Measurements from ENCODE around the gene MKI67.

The MKI67 gene

DNA sequence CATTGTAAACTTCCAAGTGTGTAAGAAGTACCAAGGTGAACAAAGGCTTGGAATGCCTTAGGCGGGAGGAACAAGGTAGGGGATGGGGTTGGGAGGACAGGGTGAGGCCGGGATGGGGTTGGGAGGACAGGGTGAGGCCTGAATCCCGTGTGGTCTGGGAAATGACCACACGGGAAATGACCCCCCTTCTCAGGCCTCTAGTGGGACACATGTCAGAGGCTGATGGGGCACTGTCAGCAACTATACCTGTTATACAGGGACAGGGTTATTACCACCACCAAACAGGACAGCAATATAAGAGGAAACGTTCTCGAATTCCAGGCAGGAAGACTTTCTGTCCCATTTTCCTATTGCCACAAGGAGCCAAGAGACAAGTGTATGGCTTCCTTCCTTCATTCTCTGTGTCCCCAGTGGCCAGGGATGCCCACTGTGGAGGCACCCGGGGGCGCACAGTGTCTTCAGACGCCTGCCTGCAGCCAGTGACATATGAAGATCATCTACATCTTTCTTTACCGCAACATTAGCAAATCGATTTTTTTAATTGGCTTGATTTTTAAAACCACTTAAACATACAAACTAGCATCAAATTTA lies 1.3 kb downstream of the MKI67 start:
- peaks cover 8% of the 10 kb centered on the region; the same call in 1 of the 2 replicates for H3K36me3 ChIP-seq (ENCODE audit: insufficient read depth)
- peaks cover 16% of the 10 kb centered on the region for H4K20me1 ChIP-seq (ENCODE audit: insufficient read depth)
- TF ChIP-seq, protein P1, sequence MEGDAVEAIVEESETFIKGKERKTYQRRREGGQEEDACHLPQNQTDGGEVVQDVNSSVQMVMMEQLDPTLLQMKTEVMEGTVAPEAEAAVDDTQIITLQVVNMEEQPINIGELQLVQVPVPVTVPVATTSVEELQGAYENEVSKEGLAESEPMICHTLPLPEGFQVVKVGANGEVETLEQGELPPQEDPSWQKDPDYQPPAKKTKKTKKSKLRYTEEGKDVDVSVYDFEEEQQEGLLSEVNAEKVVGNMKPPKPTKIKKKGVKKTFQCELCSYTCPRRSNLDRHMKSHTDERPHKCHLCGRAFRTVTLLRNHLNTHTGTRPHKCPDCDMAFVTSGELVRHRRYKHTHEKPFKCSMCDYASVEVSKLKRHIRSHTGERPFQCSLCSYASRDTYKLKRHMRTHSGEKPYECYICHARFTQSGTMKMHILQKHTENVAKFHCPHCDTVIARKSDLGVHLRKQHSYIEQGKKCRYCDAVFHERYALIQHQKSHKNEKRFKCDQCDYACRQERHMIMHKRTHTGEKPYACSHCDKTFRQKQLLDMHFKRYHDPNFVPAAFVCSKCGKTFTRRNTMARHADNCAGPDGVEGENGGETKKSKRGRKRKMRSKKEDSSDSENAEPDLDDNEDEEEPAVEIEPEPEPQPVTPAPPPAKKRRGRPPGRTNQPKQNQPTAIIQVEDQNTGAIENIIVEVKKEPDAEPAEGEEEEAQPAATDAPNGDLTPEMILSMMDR (conservative IDR thresholded peaks at IDR 0.05; ENCODE audit: low read depth, low read length) = no peak
- H3K27me3 ChIP-seq (ENCODE audit: insufficient read depth, low read depth) = no peaks in the 10 kb centered on the region
- no peak overlapping the region for H2AFZ ChIP-seq (ENCODE audit: low read depth)
- H3K4me2 ChIP-seq = peak overlapping the region; percentile 70
- no peak overlapping the region for H3K4me3 ChIP-seq (IDR thresholded peaks at IDR 0.05; ENCODE audit: insufficient read depth, low read depth, low read length)
- peaks cover 36% of the 10 kb centered on the region for H3K4me1 ChIP-seq (ENCODE audit: low read depth, poor library complexity, severe bottlenecking)
- peak overlapping the region; percentile 88 for H3K9ac ChIP-seq
- H3K27ac ChIP-seq = peak overlapping the region; percentile 60
- peaks cover 58% of the 10 kb centered on the region for H3K79me2 ChIP-seq (ENCODE audit: insufficient read depth, low read depth)

DNA sequence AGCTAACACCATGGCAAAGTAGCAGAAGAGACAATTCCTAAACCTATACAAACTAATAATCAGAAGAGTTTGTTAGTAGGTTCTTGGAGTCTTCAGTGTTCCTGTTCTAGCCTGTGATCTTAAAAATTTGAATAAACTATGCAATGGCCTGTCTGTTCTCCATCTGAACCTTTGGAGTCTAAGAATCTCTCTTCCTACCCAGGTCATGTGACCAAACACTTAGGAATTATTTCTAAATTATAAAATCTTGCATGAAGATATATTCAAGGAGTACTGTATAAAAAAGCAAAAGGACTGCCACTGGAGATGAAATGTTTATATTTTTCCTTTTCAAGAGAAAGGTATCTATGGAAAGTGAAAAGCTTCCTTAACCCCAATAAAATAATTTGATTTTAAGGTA lies 2.4 kb downstream of the MKI67 start:
- TF ChIP-seq, protein P1 (conservative IDR thresholded peaks at IDR 0.05; ENCODE audit: low read depth, low read length) = no peak
- Histone ChIP-seq H2AFZ (ENCODE audit: low read depth) (no peak overlapping the region), H3K9ac (no peak overlapping the region), H3K27me3 (ENCODE audit: insufficient read depth, low read depth) (no peaks in the 10 kb centered on the region), H3K79me2 (ENCODE audit: insufficient read depth, low read depth) (peaks cover 69% of the 10 kb centered on the region), H3K4me1 (ENCODE audit: low read depth, poor library complexity, severe bottlenecking) (peaks cover 36% of the 10 kb centered on the region), H3K36me3 (ENCODE audit: insufficient read depth) (peaks cover 14% of the 10 kb centered on the region; the same call in 1 of the 2 replicates), H4K20me1 (ENCODE audit: insufficient read depth) (peaks cover 16% of the 10 kb centered on the region), H3K27ac (no peak overlapping the region), H3K4me3 (IDR thresholded peaks at IDR 0.05; ENCODE audit: insufficient read depth, low read depth, low read length) (no peak overlapping the region), H3K4me2 (peak overlapping the region; percentile 70)

DNA sequence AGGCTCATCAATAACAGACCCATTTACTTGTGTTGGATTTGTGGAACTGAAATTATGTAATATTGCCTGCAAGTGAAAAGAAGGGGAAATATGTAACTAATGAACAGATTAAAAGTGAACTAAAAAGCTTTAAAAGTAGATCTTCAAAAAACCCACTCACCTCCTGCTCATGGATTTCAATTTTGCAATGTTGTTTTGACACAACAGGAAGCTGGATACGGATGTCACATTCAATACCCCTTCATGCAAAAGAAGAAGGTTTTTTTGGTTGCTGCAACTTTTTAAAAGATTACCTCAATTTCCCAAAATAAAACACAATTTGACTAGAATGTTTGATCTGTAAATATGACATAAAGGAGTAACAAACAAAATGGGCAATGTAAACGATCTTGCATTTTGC lies 3.3 kb downstream of the MKI67 start:
- Histone ChIP-seq H2AFZ (ENCODE audit: low read depth) (no peak overlapping the region), H3K27me3 (ENCODE audit: insufficient read depth, low read depth) (no peaks in the 10 kb centered on the region), H4K20me1 (ENCODE audit: insufficient read depth) (peaks cover 16% of the 10 kb centered on the region), H3K4me3 (IDR thresholded peaks at IDR 0.05; ENCODE audit: insufficient read depth, low read depth, low read length) (no peak overlapping the region), H3K9ac (no peak overlapping the region), H3K4me2 (peak overlapping the region; percentile 70), H3K36me3 (ENCODE audit: insufficient read depth) (peaks cover 19% of the 10 kb centered on the region; the same call in 1 of the 2 replicates), H3K4me1 (ENCODE audit: low read depth, poor library complexity, severe bottlenecking) (peaks cover 36% of the 10 kb centered on the region), H3K79me2 (ENCODE audit: insufficient read depth, low read depth) (peaks cover 76% of the 10 kb centered on the region), H3K27ac (no peak overlapping the region)
- TF ChIP-seq, protein P1 (conservative IDR thresholded peaks at IDR 0.05; ENCODE audit: low read depth, low read length) = no peak

DNA sequence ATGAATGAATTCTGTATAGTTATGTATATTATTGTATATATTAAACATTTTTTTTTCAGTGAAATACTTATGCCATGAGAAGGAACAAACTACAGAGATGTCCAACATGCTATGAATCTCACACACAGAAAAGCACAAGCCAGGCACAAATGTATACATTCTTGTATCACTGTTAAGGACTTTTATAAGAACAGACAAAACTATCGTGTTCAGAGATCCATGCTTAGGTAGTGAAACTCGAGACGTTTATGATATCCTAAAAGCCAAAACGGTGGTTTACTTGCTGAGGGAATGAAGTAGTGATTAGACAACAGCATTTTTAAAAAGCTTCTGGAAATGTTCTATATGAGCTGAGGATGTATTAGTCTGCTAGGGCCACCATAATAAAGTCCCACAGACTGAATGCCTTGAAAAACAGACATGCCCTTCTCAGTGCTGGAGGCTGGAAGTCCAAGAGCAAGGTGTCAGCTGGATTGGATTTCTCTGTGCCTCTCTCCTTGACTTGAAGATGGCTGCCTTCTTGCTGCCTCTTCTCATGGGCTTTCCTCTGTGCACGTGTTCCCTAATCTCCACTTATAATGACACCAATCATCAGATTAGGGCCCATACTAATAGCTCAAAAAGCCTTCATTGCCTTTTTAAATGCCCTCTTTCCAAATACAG lies 4.3 kb downstream of the MKI67 start:
- Histone ChIP-seq H3K27me3 (ENCODE audit: insufficient read depth, low read depth) (no peaks in the 10 kb centered on the region), H3K4me3 (IDR thresholded peaks at IDR 0.05; ENCODE audit: insufficient read depth, low read depth, low read length) (no peak overlapping the region), H3K9ac (no peak overlapping the region), H3K79me2 (ENCODE audit: insufficient read depth, low read depth) (peaks cover 86% of the 10 kb centered on the region), H3K4me1 (ENCODE audit: low read depth, poor library complexity, severe bottlenecking) (peaks cover 29% of the 10 kb centered on the region), H3K27ac (no peak overlapping the region), H3K36me3 (ENCODE audit: insufficient read depth) (peaks cover 24% of the 10 kb centered on the region; the same call in 1 of the 2 replicates), H3K4me2 (0 out of 2 replicates have a peak overlapping the region, but pooled peaks have one; percentile 70), H4K20me1 (ENCODE audit: insufficient read depth) (peaks cover 16% of the 10 kb centered on the region), H2AFZ (ENCODE audit: low read depth) (no peak overlapping the region)
- TF ChIP-seq, protein P1 (conservative IDR thresholded peaks at IDR 0.05; ENCODE audit: low read depth, low read length) = no peak
